ENCODE measurements around the gene MEIG1.
"Not testable (repeated sequence)": the region's sequence is repeated elsewhere in the genome, so short reads cannot be mapped to it uniquely, and the experiment has no call there.

GRCh38 chr10:15020966-15021365 is 61.8 kb downstream of the MEIG1 start:
- not testable (repeated sequence) for TF ChIP-seq CTCF, POLR2A (IDR thresholded peaks at IDR 0.05)

Data from adrenal gland (tissue), 5 donors.